T-helper 1 cell (primary cell): ENCODE data around the gene SYNPR.

Experiments
- DNase-seq, 5 donors: peaks; one replicate each; pipeline ENCODE4 v3.0.0-alpha.2; 2012 to 2020

SYNPR gene

DNA sequence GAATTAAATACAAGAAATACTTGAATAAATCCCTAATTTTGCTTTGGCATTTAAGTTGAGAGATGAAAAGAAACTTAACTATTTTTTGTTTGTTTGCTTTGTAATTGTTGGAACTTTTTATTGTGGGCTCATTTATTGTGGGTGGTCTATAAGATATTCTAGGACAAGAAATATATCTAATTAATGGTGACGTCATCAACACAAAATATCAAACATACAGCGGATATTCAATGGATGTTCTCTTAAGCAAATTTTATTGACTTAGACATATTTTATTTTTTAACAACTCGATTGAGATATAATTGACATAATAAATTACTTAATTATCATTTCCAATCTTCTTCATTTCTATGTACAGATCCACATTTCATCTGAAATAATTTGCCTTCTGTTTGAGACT lies 30.0 kb downstream of the SYNPR start:
- DNase-seq: no peak

GRCh38 chr3:63309768-63310167 lies 31.7 kb downstream of the SYNPR start:
- no peak for DNase-seq

GRCh38 chr3:63323766-63324165 lies 45.7 kb downstream of the SYNPR start:
- no peak for DNase-seq

GRCh38 chr3:63324621-63325020 lies 46.5 kb downstream of the SYNPR start:
- no peak for DNase-seq

- DNase-seq: no peak
These were observed 47.3 kb downstream of the SYNPR start for GRCh38 chr3:63325386-63325785.

DNA sequence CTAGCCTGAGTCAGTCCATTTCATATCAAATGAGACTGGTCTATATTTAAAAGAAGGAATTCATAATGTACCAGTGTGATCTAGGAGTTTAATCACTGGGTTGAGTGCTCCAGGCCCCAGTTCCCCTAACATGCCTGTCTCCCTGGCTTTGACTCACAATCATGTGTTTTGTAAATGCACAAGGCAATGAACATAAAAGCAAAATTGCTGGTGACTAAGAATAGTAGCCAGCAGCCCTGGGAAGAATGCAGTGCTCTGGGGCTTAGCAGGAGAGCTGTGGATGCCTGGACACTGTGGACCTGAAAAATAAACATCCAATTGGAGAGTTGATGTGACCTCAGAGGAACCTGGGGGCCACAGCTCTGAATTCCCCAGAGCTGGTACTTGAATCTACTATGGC lies 50.3 kb downstream of the SYNPR start:
- no peak for DNase-seq

DNA sequence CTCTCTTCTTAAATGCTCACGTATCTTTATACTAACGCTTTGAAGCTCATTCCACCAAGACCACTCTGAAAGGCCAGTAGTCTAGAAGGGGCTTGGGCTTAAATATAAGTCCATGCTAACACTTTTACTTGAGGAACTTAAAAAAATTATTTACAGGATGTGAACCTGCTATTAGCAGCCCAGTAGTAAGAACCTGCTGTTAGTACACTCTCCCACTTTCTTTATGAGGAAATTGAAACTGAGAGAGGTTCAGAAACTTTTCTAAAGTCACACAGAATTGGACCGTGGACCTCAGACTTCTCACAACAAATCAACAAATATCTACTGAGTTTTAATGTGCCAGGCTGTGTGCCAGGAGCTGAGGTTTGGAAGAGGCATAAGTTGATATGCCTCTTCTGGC lies 53.4 kb downstream of the SYNPR start:
- no peak for DNase-seq

GRCh38 chr3:63333815-63334214 lies 55.7 kb downstream of the SYNPR start:
- no peak for DNase-seq

DNA sequence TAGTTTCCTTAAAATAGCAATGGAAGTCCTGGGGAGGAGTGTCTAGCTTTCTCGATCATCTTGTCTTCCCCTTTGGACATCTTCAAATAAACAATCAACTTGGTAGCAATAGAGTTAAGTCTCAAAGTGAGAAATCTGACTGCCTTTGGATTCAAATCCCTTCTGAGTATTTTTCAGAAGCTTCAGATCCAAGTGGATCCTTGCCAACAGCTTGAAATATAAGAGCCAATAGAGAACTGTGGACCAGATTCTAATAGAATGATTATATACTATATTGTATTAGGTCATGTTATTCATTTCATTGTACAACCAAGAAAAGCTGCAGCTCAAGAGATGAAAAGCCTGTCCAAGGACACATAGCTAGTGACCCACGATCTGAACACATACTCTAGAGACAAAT lies 60.2 kb downstream of the SYNPR start:
- no peak for DNase-seq

DNA sequence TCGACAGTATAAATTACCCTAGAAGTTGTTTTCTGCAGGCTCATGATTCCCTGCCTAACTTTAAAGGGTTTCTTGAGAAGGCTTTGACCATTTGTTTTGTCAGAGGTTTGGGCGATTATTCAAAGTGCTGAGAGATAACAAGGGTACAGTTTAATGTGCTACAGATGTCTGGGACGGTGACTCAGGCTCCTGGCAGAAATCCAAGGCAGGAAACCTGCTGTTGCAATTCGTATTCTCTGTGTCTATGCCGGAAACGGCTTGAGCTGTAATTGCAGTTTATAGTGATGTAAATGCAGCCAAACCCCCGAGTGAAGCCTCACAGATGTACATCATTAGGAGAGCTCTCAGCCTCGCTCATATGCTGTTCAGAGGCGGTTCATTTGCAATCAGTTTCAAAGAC lies 65.6 kb downstream of the SYNPR start:
- DNase-seq: peak in 1 of 5 donors; percentile 69

DNA sequence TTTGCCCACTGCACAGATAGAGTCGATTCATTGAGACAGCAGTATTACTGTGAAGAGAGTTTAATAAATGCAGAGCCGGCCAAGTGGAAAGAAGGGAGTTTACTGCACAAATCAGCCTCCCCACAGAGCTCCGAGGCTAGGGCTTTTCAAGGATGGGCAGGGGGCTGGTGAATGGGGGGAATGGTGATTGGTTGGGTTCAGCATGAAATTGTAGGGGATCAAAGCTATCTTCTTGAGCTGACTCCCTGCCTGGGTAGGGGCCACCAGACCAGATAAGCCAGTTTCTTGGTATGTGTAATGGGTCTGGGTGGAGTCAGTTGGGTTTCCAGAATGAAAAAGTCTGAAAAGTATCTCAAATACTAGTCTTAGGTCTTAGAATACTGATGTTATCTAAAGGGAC lies 66.6 kb downstream of the SYNPR start:
- no peak for DNase-seq

- DNase-seq: peak in 2 of 5 donors; percentile 3 to 28
These were observed 71.8 kb downstream of the SYNPR start for GRCh38 chr3:63349583-63350573.

- peak in 1 of 5 donors; percentile 12 for DNase-seq
These were observed 73.3 kb downstream of the SYNPR start for GRCh38 chr3:63351159-63352007.

DNA sequence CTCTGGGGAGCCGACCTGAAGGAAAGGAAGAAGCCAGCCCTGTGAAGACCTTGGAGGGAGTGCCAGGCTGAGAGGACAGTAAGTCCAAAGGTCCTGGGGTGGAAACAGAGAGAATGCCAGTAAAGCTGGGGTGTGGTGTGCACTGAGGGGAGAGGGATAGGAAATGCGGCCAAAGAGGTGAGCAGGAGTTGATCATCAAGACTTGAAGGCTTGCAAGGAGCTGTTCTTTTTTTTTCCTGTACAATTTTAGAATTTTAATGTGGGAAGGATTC lies 73.8 kb downstream of the SYNPR start:
- DNase-seq: no peak

GRCh38 chr3:63353383-63353782 lies 75.3 kb downstream of the SYNPR start:
- no peak for DNase-seq

- DNase-seq: no peak
These were observed 76.1 kb downstream of the SYNPR start for GRCh38 chr3:63354160-63354559.

GRCh38 chr3:63355809-63356208 lies 77.7 kb downstream of the SYNPR start:
- DNase-seq: no peak

GRCh38 chr3:63364495-63364894 lies 86.4 kb downstream of the SYNPR start:
- DNase-seq: no peak

DNA sequence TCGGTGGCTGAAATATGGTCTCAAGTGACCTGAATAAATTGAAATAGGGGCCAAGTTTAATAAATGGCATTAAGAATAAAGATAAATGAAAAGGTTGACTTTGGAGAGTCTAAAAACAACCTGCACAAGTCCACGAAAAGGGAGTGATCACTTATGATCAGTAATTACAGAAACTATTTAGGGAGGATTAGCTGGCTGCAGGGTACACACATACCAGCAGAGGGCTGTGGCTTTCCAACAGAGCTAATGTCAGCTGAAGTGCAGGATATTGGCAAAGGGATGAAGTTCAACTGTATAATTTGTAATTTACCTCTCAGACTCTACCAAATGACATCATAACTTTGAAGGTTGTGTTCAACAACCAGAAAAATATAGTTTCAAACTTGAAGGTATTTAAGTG lies 86.8 kb downstream of the SYNPR start:
- no peak for DNase-seq

DNA sequence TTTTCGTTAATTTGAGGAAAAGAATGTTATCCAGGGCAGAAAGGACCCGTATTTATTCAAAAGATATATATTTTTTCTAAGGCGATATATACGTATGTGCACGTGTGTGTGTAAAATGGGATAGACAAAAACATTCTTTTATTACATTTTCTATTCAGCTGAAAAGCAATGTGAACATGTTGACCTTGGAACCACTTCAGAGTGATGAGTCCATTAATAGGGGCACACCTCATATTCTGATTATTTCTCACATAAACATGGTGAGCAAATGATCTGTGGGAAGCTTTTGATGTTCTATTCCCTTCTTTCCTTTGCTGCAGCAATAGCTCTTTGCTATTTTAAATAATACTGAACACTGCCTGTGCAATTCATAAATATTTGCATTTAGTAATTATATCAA lies 87.6 kb downstream of the SYNPR start:
- DNase-seq: no peak

DNA sequence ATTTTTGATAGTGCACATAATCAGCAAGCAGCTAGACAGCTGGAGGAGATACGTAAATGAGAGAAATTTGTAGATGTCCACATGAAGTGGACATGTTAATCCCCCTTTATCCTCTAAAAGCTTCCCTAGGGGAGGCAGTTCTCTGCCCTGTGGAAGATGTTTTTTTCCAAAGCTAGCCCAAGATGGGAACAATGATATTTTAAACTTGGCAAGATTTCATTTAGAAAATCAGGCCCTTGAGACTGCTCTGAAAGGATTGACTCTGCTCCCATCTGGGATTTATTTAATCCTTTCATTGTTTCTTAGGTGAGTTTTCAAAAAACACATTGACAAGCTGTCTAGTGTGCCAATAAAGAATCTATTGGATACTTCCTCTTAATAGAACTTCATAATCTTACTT lies 92.0 kb downstream of the SYNPR start:
- DNase-seq: no peak

DNA sequence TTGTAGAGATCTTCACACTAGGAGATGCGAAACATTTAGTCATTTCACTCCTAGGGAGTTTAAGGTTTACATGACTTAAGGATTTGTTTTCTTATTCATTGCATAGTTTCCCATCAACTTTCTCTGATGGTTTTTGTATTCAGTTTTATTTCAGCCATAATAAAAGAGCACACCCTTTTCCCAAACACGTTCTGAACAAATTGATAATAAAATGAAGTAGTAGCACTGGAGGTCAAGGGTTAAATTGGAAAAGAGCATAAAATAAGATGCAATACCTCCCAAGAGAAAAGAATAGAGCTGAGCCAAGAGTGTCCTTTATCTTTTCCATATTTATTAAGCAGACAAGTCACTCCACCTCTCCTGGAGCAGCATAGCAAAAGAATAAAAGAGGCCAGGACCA lies 104.9 kb downstream of the SYNPR start:
- DNase-seq: no peak

GRCh38 chr3:63384382-63384781 lies 106.3 kb downstream of the SYNPR start:
- no peak for DNase-seq

GRCh38 chr3:63385629-63386028 lies 107.5 kb downstream of the SYNPR start:
- DNase-seq: no peak
